Measurements from ENCODE around the gene AP5Z1. TPM values are rescaled to one million over a fixed set of nuclear protein-coding genes. Genes with fewer than 3 reads are reported as not detected.

Gene AP5Z1
- total RNA-seq, 1 experiment from 2014 or later, result 14.0 TPM

DNA sequence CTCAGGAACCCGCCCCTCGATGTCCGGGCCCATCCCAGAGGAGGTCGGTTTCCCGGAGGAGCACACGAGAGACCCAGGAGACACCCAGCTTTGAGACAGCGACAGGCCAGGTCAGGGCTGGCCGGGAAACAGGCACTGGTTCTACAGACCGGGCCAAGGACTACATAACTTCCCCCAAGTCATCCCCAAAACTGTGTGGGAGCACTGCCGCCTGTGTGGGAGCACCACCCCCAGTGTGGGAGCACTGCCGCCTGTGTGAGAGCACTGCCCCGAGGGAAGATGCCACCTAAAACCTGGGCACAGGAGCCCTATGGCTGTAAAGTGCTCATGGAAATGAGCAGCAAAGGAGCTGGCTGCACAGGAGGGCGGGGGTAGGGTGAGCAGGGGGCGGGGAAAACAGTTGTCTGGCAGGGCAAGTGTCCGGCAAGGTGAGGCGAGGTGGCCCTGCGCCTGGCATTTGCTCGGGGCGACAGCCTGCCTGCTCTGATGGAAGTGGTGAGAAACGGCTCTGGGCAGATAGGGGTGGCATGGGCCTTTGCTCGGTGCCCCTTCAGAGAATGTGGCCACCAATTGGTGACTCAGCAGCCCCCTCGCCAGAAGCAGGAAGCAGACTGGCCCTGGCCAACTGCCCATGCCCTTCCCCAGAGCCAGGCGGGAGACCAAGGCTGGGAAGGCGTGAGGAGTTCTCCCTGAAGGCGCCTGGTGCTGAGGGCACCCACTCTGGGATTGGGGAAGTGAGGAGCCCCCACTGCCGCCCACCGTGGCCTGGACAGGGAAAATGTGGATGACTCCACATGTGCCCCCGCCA, 60.2 kb downstream of the AP5Z1 start:
- no peak for DNase-seq (ENCODE audit: extremely low read depth, low read depth)

DNA sequence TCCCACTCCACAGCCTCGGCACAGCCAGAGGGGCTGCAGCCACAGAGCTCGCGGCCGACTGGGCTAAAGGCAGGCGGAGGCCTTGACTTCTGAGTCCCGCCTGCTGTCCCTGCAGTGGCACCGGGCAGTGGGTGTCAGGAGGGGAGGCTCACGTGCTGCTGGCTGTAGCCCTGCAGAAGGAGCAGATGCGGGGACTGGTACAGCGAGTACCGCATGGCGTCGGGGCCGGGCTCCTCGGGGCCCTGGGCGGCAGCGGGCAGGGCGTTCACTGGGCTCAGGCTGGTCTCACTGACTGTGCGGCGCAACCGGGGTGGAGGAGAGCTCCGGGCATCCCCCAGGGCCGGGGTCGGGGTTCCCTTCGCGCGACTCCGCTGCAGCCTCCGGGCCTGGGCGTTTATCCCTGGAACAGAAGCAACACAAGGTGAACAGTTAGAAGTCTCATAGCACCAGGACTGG, 60.8 kb downstream of the AP5Z1 start:
- no peak for DNase-seq (ENCODE audit: extremely low read depth, low read depth)

DNA sequence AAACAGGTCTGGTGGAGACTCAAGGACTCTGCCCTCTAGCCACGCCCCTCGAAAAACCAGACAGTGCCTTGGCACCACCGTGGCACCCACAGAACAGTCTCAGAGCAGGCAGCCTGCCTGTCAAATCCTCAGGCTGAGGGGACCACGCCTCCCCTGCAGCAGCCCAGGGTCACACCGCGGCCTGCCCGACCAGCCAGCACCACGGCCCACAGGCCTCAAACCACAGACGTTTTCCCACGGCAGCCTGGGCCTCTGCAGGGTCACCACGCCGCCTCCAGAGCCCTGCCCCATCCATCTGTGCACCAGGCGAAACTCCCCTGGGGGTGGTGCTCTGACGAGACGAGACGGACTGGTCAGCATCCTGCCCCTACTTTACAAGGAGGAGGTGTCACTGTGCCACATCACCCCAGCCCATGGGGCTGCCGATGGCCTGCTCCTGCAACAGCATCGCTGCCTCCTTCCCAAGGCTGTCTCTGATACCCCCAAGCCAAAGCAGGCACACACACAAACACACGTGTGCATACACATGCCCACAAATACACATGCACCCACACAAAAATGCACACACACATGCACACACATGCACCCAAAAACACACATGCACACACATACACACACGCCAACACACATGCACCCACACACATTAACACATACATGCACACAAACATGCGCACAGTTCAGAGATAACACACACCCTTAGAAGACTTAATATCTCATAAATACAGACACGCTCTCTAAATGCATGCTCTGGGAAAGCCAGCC, 61.8 kb downstream of the AP5Z1 start:
- no peak for DNase-seq (ENCODE audit: extremely low read depth, low read depth)

DNA sequence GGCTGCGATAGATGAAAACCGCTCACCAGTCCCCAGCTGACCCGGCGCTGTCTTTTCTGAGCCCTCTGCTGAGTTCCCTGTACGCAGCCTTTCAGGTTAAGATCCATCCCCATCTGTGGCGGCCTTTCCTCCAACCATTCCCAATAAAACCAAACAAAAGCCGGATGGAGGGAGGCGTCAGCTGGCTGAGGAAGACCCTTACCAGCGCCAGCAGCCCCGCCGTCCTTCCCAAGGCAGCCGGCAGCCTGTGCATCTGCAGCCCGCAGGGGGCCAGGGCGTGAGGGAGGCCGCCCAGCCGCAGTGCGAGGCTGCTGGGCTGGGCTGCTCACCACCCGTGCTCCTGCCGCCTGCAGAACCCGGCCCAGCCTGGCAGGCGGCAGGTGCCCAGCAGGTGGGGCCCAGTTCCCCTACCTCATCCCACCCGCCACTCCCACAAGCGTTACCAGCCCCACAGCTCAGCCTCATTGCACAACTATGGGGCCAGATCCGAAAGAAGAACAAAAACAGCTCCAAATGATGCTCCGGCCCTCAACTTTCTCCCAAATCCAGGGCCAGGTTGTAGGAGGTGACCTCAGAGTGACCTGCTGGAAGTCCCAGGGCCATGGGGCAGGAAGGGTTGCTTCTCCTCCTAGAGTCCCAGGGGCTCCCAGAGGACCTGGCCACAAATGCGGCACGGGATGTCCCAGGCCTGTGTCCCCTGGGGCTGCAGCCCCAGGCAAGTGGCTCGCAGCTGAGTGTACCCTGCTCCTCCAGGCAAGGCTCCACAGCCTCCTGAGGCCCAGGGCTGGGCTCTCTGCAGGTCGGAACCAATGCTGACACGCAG, 62.6 kb downstream of the AP5Z1 start:
- DNase-seq (ENCODE audit: extremely low read depth, low read depth), result no peak

DNA sequence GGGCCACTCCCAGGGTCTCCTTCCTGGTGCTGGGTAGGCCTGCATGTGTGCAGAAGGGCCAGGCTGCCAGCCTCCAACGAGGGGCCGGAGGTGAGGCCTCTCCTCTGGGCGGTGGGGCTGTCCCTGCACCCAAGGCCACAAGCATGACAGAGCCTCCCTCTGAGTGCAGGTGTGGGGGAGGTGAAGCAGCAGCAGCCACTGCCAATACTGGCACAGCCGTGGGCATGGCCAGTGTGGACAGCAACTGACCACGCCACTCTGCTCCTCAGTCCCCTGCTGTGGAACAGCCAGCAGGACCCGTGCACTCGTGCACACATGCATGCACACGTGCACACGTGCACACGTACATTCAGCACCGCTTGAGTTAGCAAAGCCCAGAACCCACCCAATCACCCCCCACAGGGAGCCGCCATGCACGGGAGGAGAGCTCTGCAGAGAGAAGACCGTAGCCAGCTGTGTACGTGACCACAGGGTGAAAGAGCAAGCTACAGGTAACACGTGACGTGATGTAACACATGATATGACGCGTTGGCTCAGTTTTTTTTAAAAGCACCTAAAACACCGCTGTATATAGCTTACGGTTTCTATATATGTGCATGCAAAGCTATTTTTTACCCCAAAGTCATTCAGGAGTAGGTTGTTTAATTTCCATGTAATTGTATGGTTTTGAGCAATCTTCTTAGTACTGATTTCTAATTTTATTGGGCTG, 63.4 kb downstream of the AP5Z1 start:
- no peak for DNase-seq (ENCODE audit: extremely low read depth, low read depth)

DNA sequence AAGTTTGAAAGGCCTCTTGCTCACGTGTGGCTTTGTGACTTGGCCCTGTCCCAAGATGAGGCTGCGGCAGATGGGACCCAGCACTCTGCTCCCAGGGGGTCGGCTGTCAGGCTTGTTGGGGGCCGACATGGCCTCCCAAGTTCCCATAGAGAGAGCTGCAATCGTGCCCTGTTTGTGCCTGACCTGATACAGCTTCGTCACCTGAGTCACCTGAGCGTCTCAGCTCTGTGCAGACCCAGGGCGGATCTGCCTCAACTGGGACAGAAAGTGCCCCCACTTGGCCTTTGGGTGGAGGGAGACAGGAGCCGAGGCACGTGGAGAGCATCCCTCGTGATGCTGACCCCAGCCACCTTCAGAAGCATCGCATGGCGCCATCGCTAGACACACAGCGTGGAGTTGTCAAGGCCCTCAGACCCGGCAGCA, 64.7 kb downstream of the AP5Z1 start:
- no peak for DNase-seq (ENCODE audit: extremely low read depth, low read depth)

Small RNA genes within 50 kb of the gene (small RNA-seq; reads per million reads assigned to genes)
- gene MIR4656 (0 reads per million in 2 experiments), gene RF00019 (0 reads per million in 2 experiments)

Other genes with a start within 250 kb of the AP5Z1 start
- gene FOXK1, start 93.3 kb upstream of the AP5Z1 start, total RNA-seq (2014; rRNA removed; shearing (Covaris generic)), result 37.9 and 40.6 TPM in 2 replicates
- gene PAPOLB, start 86.4 kb downstream of the AP5Z1 start, total RNA-seq (2014; rRNA removed; shearing (Covaris generic)), result 0.20 and 0.30 TPM in 2 replicates
- 11.5 and 13.1 TPM in 2 replicates for gene RADIL, start 108.1 kb downstream of the AP5Z1 start, total RNA-seq (2014; rRNA removed; shearing (Covaris generic))
- not detected in 2 replicates for gene MMD2, start 183.6 kb downstream of the AP5Z1 start, total RNA-seq (2014; rRNA removed; shearing (Covaris generic))

Data from NCI-H460 (cell line).